GM23338 (cell line): ENCODE results near the gene STAU1.

Source experiments
- CREB1 ChIP-seq: fragments of 250-450 bp; sonication (Bioruptor Pico); IDR thresholded peaks from 2 replicates; pipeline ENCODE4 v1.5.0; 2020; ENCODE audit warnings: low read depth, mild to moderate bottlenecking, moderate library complexity
- CTCF ChIP-seq, 2 experiments: fragments of 200-600 bp in 1 of 2; sonication (generic) in 1 of 2; conservative IDR thresholded peaks; 2 replicates each; pipeline versions ENCODE4 v1.5.1 to v1.6.1; 2016 to 2017; ENCODE audit warnings: antibody characterized with exemption in 2 of 2, low read depth in 2 of 2, mild to moderate bottlenecking in 2 of 2, moderate library complexity in 1 of 2
- ETS1 ChIP-seq: IDR thresholded peaks from 2 replicates; pipeline ENCODE4 v1.6.1; 2016; ENCODE audit warnings: antibody characterized with exemption
- EZH2 ChIP-seq: fragments of 200-600 bp; sonication (generic); IDR thresholded peaks from one replicate; pipeline ENCODE4 v1.8.0; 2017; ENCODE audit warnings: antibody characterized with exemption, mild to moderate bottlenecking, low read depth; ENCODE audit not compliant: unreplicated experiment
- EZH2phosphoT487 ChIP-seq: fragments of 200-600 bp; sonication (generic); IDR thresholded peaks from one replicate; pipeline ENCODE4 v1.8.1; 2018; ENCODE audit warnings: antibody characterized with exemption; ENCODE audit not compliant: unreplicated experiment
- JUNB ChIP-seq: IDR thresholded peaks from one replicate; pipeline ENCODE4 v1.6.1; 2016; ENCODE audit warnings: antibody characterized with exemption; ENCODE audit not compliant: unreplicated experiment
- NANOG ChIP-seq: IDR thresholded peaks from 2 replicates; pipeline ENCODE4 v1.6.1; 2016; ENCODE audit warnings: antibody characterized with exemption, borderline replicate concordance
- POLR2AphosphoS5 ChIP-seq: IDR thresholded peaks from 2 replicates; pipeline ENCODE4 v1.6.1; 2016; ENCODE audit warnings: antibody characterized with exemption, low read depth
- REST ChIP-seq: IDR thresholded peaks from one replicate; pipeline ENCODE4 v1.6.1; 2018; ENCODE audit warnings: antibody characterized with exemption; ENCODE audit not compliant: unreplicated experiment
- STAT1 ChIP-seq: IDR thresholded peaks from one replicate; pipeline ENCODE4 v1.6.1; 2016; ENCODE audit warnings: antibody characterized with exemption; ENCODE audit not compliant: unreplicated experiment
- ZNF331 ChIP-seq: fragments of 250-450 bp; sonication (Bioruptor Pico); IDR thresholded peaks from 2 replicates; pipeline ENCODE4 v1.5.0; 2020; ENCODE audit warnings: low read depth, mild to moderate bottlenecking, moderate library complexity

GRCh38 chr20:49096203-49096730 lies 91.9 kb downstream of the STAU1 start:
- no peak for TF ChIP-seq CTCF (conservative IDR thresholded peaks at IDR 0.05; ENCODE audit: low read depth in 2 of 2)
- no peak for TF ChIP-seq ZNF331 (CRISPR knock-in tag)
- no peak for TF ChIP-seq EZH2
- TF ChIP-seq EZH2phosphoT487, result no peak
- TF ChIP-seq CREB1, result no peak
- TF ChIP-seq REST, result no peak
- no peak for TF ChIP-seq POLR2AphosphoS5
- no peak for TF ChIP-seq ETS1
- no peak for TF ChIP-seq NANOG
- no peak for TF ChIP-seq JUNB
- no peak for TF ChIP-seq STAT1
